Measurements from ENCODE around the gene AGGF1.
"Not testable (repeated sequence)": the region's sequence is repeated elsewhere in the genome, so short reads cannot be mapped to it uniquely, and the experiment has no call there.

Gene AGGF1

DNA sequence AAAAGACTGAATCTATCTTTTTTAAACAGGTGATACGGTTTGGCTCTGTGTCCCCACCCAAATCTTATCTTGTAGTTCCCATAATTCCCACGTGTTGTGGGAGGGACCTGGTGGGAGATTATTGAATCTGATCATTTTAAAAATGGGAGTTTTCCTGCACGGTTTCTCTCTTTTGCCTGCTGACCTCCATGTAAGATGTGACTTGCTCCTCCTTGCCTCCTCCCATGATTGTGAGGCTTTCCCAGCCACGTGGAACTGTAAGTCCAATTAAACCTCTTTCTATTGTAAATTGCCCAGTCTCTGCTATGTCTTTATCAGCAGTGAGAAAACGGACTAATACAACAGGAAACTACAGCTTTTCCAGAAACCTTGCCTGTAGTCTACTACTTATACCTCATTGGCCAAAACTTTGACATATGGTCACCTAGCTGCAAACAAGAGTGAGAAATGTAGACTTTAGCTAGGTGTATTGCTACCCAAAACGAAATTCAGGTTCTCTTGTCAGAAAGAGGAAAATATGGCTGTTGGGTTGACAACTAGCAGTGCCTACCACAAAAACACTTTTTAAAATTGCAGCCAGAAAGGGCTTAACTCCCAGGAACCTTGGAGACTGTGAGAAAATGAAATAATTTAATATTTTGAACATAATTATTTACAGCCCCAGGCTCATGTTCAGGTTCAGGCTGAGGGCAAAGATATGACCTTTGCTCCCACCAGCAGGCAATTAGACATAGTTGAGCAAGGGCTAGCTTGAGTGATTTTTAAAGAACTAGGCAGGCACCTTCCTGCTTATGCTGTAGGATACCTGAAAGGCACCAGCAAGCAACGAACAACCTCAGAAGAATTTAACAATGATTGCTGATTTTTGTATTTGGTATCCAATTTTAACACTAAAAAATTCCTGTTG is 7.4 kb upstream of the AGGF1 start:
- DNase-seq (ENCODE audit: insufficient read length, low spot score) (no peak), FAIRE-seq (no peak)

DNA sequence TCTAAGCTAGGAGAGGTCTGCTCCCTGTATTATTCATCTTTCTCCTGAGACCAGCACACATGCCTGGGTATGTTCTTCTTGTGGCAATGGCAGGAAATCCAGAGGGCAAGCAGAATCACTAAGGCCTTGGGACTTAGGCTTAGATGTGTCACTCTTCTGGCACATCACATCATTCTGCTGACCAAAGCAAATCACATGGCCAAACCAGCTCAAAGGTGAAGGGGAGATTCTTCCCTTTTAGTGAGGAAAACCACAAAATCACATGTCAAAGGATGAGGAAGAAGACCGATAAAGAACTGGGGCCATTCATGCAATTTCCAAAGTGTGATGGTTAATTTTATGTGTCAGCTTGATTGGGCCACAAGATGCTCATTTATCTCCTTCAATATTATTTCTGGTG is 5.7 kb upstream of the AGGF1 start:
- DNase-seq (ENCODE audit: insufficient read length, low spot score) (no peak), FAIRE-seq (no peak)

DNA sequence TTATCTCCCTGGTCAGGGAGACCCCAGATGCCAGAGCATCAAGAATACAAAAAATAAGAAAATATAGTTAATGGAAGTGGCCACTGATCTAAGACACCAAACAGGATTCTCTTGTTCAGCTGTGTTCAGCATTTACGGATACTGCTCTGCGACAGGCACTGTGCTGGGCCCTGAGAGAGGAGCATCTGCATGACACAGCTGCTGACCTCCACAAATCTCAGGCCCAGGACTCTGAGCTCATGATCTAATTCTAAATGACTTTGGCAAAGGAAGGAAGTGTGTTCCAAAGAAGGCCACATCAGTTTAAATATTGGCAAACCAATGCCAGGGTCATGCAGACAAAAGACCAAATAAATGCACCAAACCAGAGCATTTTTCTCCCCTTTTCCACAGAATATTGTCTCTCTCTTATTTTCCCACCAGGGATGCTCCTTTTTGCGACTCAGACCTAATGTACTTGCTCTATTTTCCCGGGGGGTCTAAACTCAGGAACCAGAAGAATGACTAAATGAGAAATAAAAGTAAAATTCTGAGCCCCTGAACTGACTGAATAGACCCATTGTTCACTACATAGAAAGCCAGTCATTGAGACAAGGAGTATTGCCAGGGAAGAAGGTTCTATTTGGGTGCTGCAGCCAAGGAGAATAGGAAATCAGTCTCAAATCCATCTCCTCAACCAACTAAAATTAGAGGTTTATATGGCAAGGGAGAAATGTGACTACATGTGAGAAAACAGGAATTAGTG is 1.4 kb upstream of the AGGF1 start:
- no peak for FAIRE-seq
- DNase-seq (ENCODE audit: insufficient read length, low spot score), result no peak

DNA sequence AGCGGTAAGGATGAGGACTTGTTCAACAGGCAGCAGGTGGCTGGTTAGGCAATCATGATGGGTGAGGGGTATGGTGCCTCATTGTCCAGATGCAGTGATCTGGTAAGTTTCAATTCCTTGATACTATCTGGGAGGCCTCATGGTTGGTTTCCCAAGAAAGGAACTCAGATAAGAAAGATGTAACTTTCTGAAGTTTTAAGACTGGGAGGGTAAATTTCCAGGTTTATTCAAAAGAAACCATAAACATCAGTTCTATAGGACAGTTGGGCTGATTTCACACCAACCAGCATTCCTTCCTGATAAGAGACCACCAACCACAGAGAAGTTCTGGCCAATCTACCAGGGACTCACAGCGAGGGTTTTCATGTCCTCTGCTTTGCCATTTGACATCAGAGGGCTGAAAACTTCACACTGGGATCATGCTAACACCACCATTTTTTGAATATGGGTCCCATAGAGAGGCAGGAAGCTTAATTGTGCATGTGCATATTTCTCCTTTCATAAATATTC is 773 bp upstream of the AGGF1 start:
- DNase-seq (ENCODE audit: insufficient read length, low spot score) (no peak), FAIRE-seq (no peak)

DNA sequence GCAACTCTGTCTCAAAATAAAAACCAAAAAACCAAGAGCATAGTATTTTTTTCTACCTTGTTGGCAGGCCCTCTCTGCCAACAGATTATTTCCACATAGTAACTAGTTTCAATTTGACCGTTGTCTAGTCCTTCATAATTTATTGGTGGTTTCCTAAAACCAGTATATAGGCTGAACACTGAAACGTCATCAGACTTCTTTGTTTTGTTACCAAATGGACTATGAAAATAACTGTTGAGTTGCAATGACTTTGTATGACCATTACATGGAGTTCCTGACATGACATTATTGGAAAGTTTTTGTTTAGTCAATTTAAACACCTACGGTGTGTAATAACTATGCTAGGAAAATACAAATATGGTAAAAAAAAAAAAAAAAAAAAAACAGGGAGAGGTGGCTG is 1.7 kb downstream of the AGGF1 start:
- no peak for FAIRE-seq
- no peak for DNase-seq (ENCODE audit: insufficient read length, low spot score)

DNA sequence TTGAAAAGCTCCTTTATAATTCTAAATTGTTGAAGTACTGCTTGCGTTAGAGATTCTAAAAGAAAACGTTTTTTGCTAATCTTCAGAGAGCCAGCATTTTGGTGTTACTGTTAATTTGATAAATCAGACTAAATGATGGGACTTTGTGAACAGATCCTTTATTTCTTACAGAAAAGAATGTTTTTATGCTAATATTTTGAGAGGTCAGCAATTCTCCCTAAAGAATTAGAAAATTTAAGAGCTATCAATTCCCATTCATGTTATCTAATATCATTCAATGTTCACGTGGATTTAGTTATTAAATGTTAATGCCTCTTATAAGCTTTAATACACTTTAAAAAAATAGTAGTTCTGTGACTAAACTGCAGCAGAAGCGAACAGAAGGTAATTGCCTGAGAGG is 2.4 kb downstream of the AGGF1 start:
- DNase-seq (ENCODE audit: insufficient read length, low spot score) (no peak), FAIRE-seq (no peak)

DNA sequence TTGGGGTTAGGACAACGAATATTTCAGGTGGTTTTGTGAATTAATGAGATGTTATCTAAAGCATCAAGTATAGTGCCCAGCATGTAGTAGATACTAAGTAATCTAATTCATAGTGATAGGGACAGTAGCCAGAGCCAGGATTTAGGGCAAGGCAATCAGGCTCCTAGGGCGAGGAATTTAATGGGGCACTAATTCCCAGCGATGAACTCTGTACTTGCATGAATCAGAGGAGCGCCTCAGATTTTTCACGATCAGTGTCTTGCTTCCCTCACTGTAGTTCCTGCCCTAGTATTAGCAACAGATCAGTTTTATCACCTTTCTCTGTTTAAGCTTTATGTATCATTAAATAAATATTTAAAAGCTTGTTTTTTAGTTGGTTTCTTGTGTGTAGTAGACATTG is 3.1 kb downstream of the AGGF1 start:
- FAIRE-seq, result no peak
- DNase-seq (ENCODE audit: insufficient read length, low spot score), result no peak

DNA sequence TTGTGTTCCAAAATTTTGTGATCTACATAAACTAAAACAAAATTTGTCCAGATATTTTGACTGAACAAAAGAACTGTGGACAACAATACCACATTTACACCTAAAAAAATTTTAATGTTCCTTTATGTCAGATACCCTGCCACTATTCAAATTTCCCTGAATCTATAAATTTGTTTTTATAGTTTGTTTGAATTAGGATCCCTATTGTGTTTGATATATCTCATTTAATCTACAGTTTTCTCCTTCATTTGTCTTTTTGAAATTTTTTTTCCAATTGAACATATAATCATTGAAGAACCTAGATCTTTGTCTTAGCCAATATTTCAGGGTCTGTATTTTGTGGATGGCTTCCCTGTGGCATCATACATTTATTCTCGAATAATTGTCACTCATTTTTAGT is 5.7 kb downstream of the AGGF1 start:
- no peak for DNase-seq (ENCODE audit: insufficient read length, low spot score)
- no peak for FAIRE-seq

DNA sequence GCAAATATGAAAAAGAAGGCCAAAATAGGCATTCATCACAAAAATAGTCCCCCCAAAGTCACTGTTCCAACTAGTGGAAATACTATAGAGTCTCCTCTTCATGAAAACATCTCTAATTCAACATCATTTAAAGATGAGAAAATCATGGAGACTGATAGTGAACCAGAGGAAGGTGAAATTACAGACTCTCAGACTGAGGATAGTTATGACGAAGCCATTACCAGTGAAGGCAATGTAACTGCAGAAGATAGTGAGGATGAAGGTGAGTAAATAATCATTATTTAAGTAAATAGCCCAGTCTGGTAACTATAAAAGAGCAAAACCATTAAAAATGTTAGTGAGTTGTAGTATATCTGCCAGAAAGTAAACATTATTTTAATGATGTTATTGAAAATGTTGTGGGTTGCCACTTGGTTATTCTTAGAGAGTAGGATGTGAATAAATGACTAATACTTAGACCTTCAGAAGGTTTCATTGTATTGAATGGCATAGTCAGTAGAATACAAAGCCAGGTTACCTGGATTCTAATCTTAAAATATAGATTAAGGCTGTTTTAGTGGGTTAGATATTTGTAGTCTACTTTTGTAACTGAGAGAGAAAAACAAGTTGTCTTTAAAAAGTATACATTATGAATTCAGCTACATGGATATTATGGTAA is 16.3 kb downstream of the AGGF1 start:
- FAIRE-seq (peak; percentile 18), DNase-seq (ENCODE audit: insufficient read length, low spot score) (no peak)

DNA sequence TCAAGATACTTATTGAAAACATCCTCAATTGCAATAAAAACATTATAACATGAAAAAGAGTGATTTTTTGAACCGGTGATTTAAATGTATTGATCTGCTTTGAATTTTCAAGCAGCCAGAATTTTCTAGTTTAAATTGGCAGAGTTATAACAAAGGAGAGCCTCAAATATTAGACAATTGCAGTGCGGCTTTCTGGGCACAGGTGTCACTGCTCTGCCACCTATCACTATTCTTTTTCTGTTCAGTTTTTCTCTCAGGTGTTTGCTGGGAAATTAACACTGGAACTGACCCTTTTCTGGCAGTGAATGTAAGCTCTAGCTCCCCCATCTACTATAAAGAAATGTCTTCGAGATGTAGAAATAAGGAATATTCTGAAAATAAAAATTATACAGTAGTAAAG is 33.8 kb downstream of the AGGF1 start:
- no peak for DNase-seq (ENCODE audit: insufficient read length, low spot score)
- no peak for FAIRE-seq

DNA sequence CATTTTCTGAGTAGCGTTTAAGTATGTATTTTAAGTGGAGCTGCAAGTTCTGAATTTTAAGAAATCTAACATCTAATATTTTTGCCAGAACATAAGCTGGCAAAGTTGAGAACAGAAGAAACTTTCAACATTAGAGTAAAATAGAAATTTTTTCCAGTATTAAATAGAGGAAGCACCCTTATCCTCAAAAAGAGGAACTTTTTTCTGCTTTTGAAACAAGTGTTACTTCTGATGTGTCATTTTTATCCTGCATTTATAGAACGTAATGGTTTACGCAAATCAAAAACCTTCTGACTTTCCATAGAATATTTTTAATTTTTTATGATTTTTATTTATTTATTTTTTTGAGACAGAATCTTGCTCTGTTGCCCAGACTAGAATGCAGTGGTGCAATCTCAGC is 35.1 kb downstream of the AGGF1 start:
- FAIRE-seq (no peak), DNase-seq (ENCODE audit: insufficient read length, low spot score) (no peak)

DNA sequence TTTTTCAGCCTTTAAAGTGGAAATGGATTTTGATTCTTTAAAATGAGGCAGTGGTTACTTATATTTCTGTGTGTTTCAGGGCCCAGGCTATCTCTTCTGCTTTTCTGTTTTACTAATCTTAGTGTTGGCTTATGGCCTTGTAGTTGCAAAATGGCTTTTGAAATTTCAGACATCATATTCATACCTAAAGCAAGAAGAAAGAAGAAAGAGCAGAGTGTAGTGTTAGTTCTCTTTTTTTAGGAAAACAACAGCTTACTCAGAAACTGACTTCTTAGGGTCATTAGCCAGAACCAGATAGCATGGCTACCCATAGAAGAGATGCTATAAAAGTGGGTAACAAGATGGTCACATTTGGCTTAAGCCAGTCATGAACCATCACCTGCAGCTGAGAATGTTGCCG is 36.0 kb downstream of the AGGF1 start:
- FAIRE-seq (peak; percentile 70), DNase-seq (ENCODE audit: insufficient read length, low spot score) (no peak)

DNA sequence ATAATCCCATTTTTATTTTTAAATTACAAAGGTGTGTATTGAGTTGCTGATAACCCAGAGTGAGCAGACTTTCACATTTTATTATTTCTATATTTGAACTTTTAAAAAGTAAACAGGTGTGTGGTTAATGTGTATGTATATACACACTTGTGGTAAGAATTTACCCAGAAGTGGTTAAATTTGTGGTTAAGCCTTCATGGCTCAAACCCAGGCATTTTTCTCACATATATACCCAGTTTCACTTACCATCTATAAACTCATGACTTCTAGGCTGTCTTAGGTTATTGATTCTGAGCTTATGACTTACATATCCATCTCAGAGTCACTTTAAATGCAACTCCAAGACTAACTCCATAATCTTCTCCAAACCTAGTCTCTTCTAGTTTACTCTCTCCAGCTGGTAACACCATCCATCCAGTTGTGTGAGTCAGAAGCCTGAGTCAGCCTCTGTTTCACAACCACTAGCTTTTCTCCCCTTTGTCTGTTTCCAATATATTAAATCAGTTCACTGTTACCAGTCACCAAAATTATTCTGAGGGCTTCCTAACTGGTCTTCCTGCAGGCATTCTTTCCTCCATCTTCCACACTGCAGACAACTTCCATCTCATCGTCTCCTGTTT is 36.7 kb downstream of the AGGF1 start:
- DNase-seq (ENCODE audit: insufficient read length, low spot score) (no peak), FAIRE-seq (peak; percentile 82)

DNA sequence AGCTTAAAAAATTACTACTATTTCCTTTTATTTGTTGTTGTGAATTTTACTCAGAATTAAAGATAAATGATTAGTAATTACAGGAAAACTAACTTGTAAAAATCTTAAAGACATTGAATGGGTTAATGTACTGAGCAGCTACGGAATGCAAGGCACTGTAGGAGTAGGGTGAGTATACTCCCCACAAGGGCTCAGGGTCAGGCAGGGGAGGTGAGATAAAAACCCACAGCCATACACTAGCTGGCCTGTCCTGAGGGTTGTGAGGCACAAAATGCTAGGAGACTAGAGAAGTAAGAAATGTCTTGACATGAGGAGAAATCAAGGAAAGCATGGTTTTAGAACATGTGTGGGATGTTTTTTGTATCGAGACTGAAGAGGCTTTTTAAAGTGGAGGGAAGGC is 43.5 kb downstream of the AGGF1 start:
- FAIRE-seq (no peak), DNase-seq (ENCODE audit: insufficient read length, low spot score) (no peak)

DNA sequence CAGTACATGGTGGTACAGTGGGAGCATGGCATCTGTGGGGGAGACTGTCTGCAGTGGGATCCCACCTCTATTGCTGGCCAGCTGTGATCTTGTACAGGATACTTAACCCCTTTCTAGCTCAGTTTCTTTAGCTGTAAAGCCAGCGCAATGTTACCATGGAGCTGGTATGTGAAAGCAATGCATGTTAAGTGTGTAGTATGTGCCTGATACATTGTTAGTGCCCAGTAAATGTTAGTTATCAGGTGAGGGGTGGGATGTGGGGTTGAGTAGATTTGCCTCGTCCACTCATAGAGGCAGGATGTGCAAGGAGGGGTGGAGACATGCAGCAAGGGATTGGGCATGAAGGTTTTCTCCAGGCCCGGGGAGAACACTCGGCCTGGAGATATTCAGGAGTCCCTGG is 44.5 kb downstream of the AGGF1 start:
- DNase-seq (ENCODE audit: insufficient read length, low spot score), result no peak
- no peak for FAIRE-seq

DNA sequence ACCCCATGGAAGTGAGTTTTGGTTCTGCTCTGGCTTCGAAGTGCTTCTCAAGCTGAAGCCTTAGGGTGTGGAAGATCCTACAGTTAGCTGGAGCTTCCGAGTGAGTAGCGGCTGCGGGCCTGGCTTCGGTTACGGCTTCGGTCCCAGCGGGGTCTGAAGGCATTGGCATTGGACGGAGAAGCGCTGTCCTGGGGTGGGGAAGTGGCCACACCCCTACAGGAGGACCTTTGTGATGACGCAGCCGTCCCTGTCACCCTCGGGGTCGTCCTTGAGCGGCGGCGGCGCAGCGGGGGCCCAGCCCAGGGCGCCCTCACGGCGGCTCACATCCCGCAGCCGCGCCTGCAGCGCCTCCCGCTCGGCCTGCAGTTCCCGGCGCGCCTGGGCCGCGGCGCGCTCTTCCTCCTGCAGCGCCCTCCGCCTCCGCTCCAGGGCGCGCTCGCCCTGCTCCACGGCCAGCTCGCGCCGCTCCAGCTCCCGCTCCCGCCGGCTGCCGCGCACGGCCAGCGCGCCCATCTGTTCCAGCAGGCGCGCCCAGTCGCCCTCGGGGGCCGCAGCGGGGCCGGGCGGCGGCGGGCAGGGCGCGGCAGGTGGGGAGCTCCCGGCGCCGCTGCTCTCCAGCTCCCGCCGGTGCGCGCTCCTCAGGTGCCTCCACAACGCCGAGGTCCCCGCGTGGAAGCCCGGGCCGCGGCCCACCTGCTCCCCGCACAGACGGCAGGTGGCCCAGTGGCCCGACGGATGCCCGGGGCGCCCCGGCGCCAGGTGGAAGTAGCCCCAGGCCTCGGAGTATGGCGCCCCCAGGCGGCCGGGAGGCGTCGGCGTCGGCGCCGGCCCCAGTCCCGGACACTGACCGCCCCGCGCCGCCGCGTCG is 47.0 kb downstream of the AGGF1 start:
- DNase-seq (ENCODE audit: insufficient read length, low spot score) (peak; percentile 84), FAIRE-seq (no peak)

DNA sequence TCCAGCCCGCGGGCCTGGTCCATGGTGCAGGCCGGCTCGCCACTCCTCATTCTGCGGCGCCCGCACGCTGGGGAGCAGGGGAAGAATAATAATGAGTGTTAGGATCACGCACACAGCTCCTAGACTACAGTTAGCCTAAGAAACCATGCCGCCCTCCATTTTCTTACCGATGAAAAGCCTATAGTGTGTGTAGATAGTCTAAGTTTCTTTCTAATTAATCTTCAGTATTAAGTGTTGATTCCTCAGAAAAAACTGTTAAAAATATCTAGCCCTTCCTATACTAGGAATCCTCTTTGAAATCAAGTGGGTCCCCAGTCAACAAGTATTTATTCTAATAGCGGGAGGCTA is 47.6 kb downstream of the AGGF1 start:
- FAIRE-seq, result no peak

DNA sequence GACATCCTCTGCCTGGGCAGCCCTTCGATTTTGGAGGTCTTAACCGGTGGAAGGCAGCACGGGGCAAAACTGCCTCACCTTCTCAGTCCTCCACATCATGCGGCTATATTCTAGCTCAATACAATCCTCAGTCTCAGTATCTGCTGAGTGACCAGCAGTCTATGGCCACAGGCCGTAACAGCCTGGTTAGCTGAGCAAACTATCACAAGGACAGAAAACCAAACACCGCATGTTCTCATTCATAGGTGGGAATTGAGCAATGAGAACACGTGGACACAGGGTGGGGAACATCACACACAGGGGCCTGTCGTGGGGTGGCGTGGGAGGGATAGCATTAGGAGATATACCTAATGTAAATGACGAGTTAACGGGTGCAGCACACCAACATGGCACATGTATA is 50.3 kb downstream of the AGGF1 start:
- FAIRE-seq; DNase-seq (ENCODE audit: insufficient read length, low spot score): not testable (repeated sequence)

More for the DNA sequence above, 47.6 kb downstream of the AGGF1 start:
- no peak for DNase-seq (ENCODE audit: insufficient read length, low spot score)

DNA sequence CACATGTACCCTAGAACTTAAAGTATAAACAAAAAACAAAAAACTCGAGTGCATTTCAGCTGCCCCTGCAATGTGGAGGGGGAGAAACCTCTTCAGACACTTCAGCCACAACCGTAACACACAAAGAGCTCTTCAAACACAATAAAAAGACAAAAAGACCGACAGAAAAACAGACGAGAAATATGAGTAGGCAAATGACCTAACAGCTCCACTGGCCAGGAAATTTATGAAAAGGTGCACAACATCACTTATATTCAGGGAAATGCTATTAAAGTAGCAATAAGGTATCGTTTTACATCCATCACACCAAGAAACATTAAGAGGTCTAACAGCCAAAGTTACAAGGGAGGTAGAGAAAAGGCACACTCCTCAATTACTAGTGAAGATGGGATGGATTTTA is 50.7 kb downstream of the AGGF1 start:
- DNase-seq (ENCODE audit: insufficient read length, low spot score) (no peak), FAIRE-seq (no peak)

DNA sequence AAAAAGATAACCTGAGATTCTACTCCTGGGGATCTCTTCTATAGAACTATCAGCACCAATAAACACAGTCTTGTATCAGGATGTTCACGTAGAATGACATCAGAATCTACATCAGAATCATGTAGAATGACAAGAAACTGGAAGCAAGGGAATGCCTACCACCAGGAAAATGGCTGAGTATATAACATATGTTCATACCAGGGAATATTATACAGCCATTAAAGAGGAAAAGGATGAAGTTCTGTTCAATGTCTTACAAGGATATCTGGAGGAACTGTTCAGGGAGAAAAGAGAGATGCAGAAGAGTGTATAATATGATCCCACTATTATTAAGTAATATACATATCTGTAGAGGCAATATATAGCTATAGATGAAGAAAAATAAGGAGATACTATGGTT is 52.1 kb downstream of the AGGF1 start:
- FAIRE-seq (no peak), DNase-seq (ENCODE audit: insufficient read length, low spot score) (no peak)
